Right lobe of liver (tissue), 4 donors: ENCODE measurements around the gene MYH10.

Source experiments
- CTCF ChIP-seq, 4 donors: fragments of 200-600 bp in 3 of 4; fragments of 450-650 bp in 1 of 4; IDR thresholded peaks; one replicate each; pipeline versions ENCODE4 v1.5.1 to v1.8.0; 2016 to 2022; ENCODE audit warnings: antibody characterized with exemption in 4 of 4, mild to moderate bottlenecking in 2 of 4
- POLR2A ChIP-seq: fragments of 450-650 bp; IDR thresholded peaks from one replicate; pipeline ENCODE4 v1.6.1; 2017; ENCODE audit warnings: antibody characterized with exemption, mild to moderate bottlenecking
- donor health status: DM: no; HTN: no; CAD: no.
- donor health status: DM: no; HTN: no; CAD: no.
- donor health status: DM: no; HTN: yes; CAD: no.

- TF ChIP-seq CTCF (IDR thresholded peaks at IDR 0.05) (no peak), POLR2A (no peak)
These were observed 135.9 kb downstream of the MYH10 start for GRCh38 chr17:8494506-8495111.
